ENCODE results near the gene OR4D2. TPM values are rescaled to one million over a fixed set of nuclear protein-coding genes. Genes with fewer than 3 reads are reported as not detected.

The OR4D2 gene
- total RNA-seq, 4 donors from 2014 or later: not detected

- 66% methylated on average over 11 of the region's 11 CpGs for WGBS, 2 donors
- no peak overlapping the region for H3K27ac ChIP-seq
- no peak overlapping the region for H3K4me3 ChIP-seq
- DNase-seq (ENCODE audit: low spot score in 2 of 2): peak in 1 of 2 donors; percentile 12
- no peaks in the 10 kb centered on the region for H3K9me3 ChIP-seq
- peaks cover 0 to 16% of the 10 kb centered on the region in 2 donors for H3K27me3 ChIP-seq
- no peaks in the 10 kb centered on the region for H3K36me3 ChIP-seq
- TF ChIP-seq EP300 (IDR thresholded peaks at IDR 0.05) (no peak), POLR2A (IDR thresholded peaks at IDR 0.05) (no peak)
- TF ChIP-seq, protein P1, sequence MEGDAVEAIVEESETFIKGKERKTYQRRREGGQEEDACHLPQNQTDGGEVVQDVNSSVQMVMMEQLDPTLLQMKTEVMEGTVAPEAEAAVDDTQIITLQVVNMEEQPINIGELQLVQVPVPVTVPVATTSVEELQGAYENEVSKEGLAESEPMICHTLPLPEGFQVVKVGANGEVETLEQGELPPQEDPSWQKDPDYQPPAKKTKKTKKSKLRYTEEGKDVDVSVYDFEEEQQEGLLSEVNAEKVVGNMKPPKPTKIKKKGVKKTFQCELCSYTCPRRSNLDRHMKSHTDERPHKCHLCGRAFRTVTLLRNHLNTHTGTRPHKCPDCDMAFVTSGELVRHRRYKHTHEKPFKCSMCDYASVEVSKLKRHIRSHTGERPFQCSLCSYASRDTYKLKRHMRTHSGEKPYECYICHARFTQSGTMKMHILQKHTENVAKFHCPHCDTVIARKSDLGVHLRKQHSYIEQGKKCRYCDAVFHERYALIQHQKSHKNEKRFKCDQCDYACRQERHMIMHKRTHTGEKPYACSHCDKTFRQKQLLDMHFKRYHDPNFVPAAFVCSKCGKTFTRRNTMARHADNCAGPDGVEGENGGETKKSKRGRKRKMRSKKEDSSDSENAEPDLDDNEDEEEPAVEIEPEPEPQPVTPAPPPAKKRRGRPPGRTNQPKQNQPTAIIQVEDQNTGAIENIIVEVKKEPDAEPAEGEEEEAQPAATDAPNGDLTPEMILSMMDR (IDR thresholded peaks at IDR 0.05): no peak
- no peaks in the 10 kb centered on the region for H3K4me1 ChIP-seq
Measured at GRCh38 chr17:58189436-58190146, 22.8 kb downstream of the OR4D2 start.

- no peak for DNase-seq (ENCODE audit: low spot score in 2 of 2)
- 41 to 43% methylated on average over 14 of the region's 14 CpGs for WGBS, 2 donors
- peaks cover 0 to 16% of the 10 kb centered on the region in 2 donors for H3K27me3 ChIP-seq
- no peaks in the 10 kb centered on the region for H3K9me3 ChIP-seq
- H3K4me3 ChIP-seq: no peak overlapping the region
- no peaks in the 10 kb centered on the region for H3K4me1 ChIP-seq
- no peaks in the 10 kb centered on the region for H3K36me3 ChIP-seq
- no peak for TF ChIP-seq EP300 (IDR thresholded peaks at IDR 0.05)
- TF ChIP-seq POLR2A (IDR thresholded peaks at IDR 0.05): no peak
- TF ChIP-seq, protein P1 (IDR thresholded peaks at IDR 0.05): no peak
- no peak overlapping the region for H3K27ac ChIP-seq
Measured at GRCh38 chr17:58191241-58191896, 24.6 kb downstream of the OR4D2 start.

DNA sequence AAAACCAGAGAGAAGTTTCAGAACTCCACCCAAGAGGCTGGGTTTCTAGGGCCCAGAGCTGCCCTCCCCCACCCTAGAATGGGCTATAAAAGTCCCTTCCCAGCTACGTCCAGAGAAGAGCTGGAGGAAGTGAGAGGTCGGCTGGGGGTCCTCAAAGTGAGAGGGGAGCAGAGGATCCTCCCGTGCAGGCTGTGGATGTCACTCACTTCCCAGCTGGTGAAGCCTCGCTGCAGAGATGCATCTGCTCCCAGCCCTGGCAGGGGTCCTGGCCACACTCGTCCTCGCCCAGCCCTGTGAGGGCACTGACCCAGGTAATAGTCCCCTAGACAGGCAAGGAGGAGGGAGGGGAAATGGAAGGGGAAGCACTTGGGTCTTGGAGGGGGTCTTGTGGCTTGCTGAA lies 25.8 kb downstream of the OR4D2 start, which contains the start of gene EPX:
Gene EPX, plus strand, starts transcription at position 115 of the 400 bp plus-strand sequence. Its CDS starts 121 bp downstream, at position 236.
- Histone ChIP-seq H3K4me1 (no peaks in the 10 kb centered on the region), H3K9me3 (no peaks in the 10 kb centered on the region), H3K4me3 (no peak within 1 kb of the TSS), H3K27ac (no peak within 1 kb of the TSS), H3K36me3 (no peaks in the 10 kb centered on the region), H3K27me3 (peaks cover 0 to 19% of the 10 kb centered on the region in 2 donors)
- 20 to 24% methylated on average over 6 of the region's 6 CpGs for WGBS, 2 donors
- TF ChIP-seq POLR2A (IDR thresholded peaks at IDR 0.05) (no peak), EP300 (IDR thresholded peaks at IDR 0.05) (no peak)
- TF ChIP-seq, protein P1 (IDR thresholded peaks at IDR 0.05): no peak
- no peak for DNase-seq (ENCODE audit: low spot score in 2 of 2)

- Histone ChIP-seq H3K27me3 (peaks cover 0 to 23% of the 10 kb centered on the region in 2 donors), H3K27ac (no peak overlapping the region), H3K4me3 (no peak overlapping the region), H3K4me1 (no peaks in the 10 kb centered on the region), H3K9me3 (no peaks in the 10 kb centered on the region), H3K36me3 (no peaks in the 10 kb centered on the region)
- TF ChIP-seq POLR2A (IDR thresholded peaks at IDR 0.05) (no peak), EP300 (IDR thresholded peaks at IDR 0.05) (no peak)
- TF ChIP-seq, protein P1 (IDR thresholded peaks at IDR 0.05): no peak
- 71 to 75% methylated on average over 12 to 18 of the region's 18 CpGs for WGBS, 2 donors
- DNase-seq (ENCODE audit: low spot score in 2 of 2): no peak
Measured at GRCh38 chr17:58193641-58194255, 27.0 kb downstream of the OR4D2 start.
